Sigmoid colon (tissue), 7 donors: Measurements from ENCODE around the gene SHANK3. TPM values are rescaled to one million over a fixed set of nuclear protein-coding genes. Genes with fewer than 3 reads are reported as not detected.
A peak's percentile ranks its signal among the peaks of the same experiment; 100 is the strongest.

Source experiments
- DNase-seq: peaks from one replicate; pipeline ENCODE4 v3.0.0-alpha.2; 2019
- H3K27ac ChIP-seq, 4 donors: fragments of 200-600 bp; sonication (generic); one replicate each; pipeline ENCODE4 v1.5.1; 2016 to 2019; ENCODE audit warnings: mild to moderate bottlenecking in 1 of 4
- H3K27me3 ChIP-seq, 3 donors: fragments of 200-600 bp; sonication (generic); one replicate each; pipeline ENCODE4 v1.5.1; 2019; ENCODE audit warnings: mild to moderate bottlenecking in 1 of 3
- H3K36me3 ChIP-seq, 4 donors: fragments of 200-600 bp; sonication (generic); one replicate each; pipeline ENCODE4 v1.5.1; 2016 to 2019
- H3K4me1 ChIP-seq, 4 donors: fragments of 200-600 bp; sonication (generic); one replicate each; pipeline ENCODE4 v1.5.1; 2017 to 2019
- H3K4me3 ChIP-seq, 4 donors: fragments of 200-600 bp; sonication (generic); one replicate each; pipeline ENCODE4 v1.5.1; 2017 to 2019; ENCODE audit warnings: mild to moderate bottlenecking in 2 of 4, moderate library complexity in 1 of 4
- H3K9me3 ChIP-seq, 4 donors: fragments of 200-600 bp in 3 of 4; sonication (generic) in 3 of 4; one replicate each; pipeline versions ENCODE4 v1.5.1 to v1.6.1; 2013 to 2019
- CTCF ChIP-seq, 4 experiments: fragments of 450-650 bp in 3 of 4; fragments of 200-600 bp in 1 of 4; IDR thresholded peaks; one replicate each; pipeline ENCODE4 v1.5.1; 2016 to 2019; ENCODE audit warnings: antibody characterized with exemption in 4 of 4, mild to moderate bottlenecking in 3 of 4, moderate library complexity in 2 of 4
- EP300 ChIP-seq, 4 donors: sonication (generic); formaldehyde crosslinking; IDR thresholded peaks; one replicate each; pipeline ENCODE4 v1.6.1; 2017; ENCODE audit warnings: antibody characterized with exemption in 4 of 4
- POLR2A ChIP-seq, 2 donors: fragments of 450-650 bp; IDR thresholded peaks; one replicate each; pipeline ENCODE4 v1.6.1; 2016; ENCODE audit warnings: antibody characterized with exemption in 2 of 2, mild to moderate bottlenecking in 2 of 2, moderate library complexity in 2 of 2
- POLR2AphosphoS5 ChIP-seq, 4 donors: sonication (generic); formaldehyde crosslinking; IDR thresholded peaks; one replicate each; pipeline ENCODE4 v1.6.1; 2017; ENCODE audit warnings: antibody characterized with exemption in 4 of 4
- WGBS, 2 donors: extraction: QIAGEN DNeasy Blood & Tissue Kit; methylation state at CpG; one replicate each; pipeline ENCODE4 v1.1.7; 2013; 5-methylcytosine and 5-hydroxymethylcytosine counted together
- intact Hi-C: fragments of 100-400 bp; cut with DNase I; formaldehyde crosslinking; loops from one replicate; pipeline ENCODE4 v1.15.1; 2023
- polyA plus RNA-seq, 3 donors: library from polyadenylated mRNA; stranded (reverse); fragments of 200-250 nt; gene quantifications; one replicate each; pipeline ENCODE4 v1.2.3, GENCODE V29; 2013
- total RNA-seq, 4 donors: library from RNA; depleted of rRNA; stranded (reverse); fragments of >200 nt; gene quantifications; one replicate each; pipeline ENCODE4 v1.1.0, GENCODE V29; 2016
- donor health status: healthy with polysubstance abuse.
- donor health status: Bipolar disorder and iron deficiency.
- donor health status: healthy.

SHANK3 gene
- total and polyA plus RNA-seq, 7 donors: 0.23 to 14.4 (median 3.2) TPM

- TF ChIP-seq CTCF (IDR thresholded peaks at IDR 0.05) (no peak), POLR2AphosphoS5 (IDR thresholded peaks at IDR 0.05) (no peak), EP300 (IDR thresholded peaks at IDR 0.05) (no peak), POLR2A (IDR thresholded peaks at IDR 0.05) (no peak)
- Histone ChIP-seq H3K4me3 (no peak overlapping the region), H3K9me3 (no peaks in the 10 kb centered on the region), H3K36me3 (peaks cover 0 to 8% (median 0%) of the 10 kb centered on the region in 4 donors), H3K27ac (no peak overlapping the region), H3K4me1 (peaks cover 0 to 9% (median 3%) of the 10 kb centered on the region in 4 donors), H3K27me3 (no peaks in the 10 kb centered on the region)
- peak; percentile 57 for DNase-seq
- 90 to 91% methylated on average over 37 of the region's 37 CpGs for WGBS, 2 donors
- intact Hi-C loops: no loop called here
Measured at GRCh38 chr22:50704510-50705218, 32.0 kb downstream of the SHANK3 start.

GRCh38 chr22:50705219-50705691, 32.6 kb downstream of the SHANK3 start:
- WGBS, 2 donors: 23 to 58% methylated on average over 23 of the region's 23 CpGs
- Histone ChIP-seq H3K27ac (no peak overlapping the region), H3K27me3 (no peaks in the 10 kb centered on the region), H3K4me3 (no peak overlapping the region), H3K4me1 (peaks cover 0 to 9% (median 3%) of the 10 kb centered on the region in 4 donors), H3K9me3 (no peaks in the 10 kb centered on the region), H3K36me3 (peaks cover 0 to 8% (median 0%) of the 10 kb centered on the region in 4 donors)
- TF ChIP-seq POLR2A (IDR thresholded peaks at IDR 0.05) (no peak), EP300 (IDR thresholded peaks at IDR 0.05) (no peak), CTCF (IDR thresholded peaks at IDR 0.05) (no peak), POLR2AphosphoS5 (IDR thresholded peaks at IDR 0.05) (peak in 1 of 4 donors; percentile 40)
- intact Hi-C loops: no loop called here
- peak; percentile 74 for DNase-seq

GRCh38 chr22:50705851-50706351, 33.3 kb downstream of the SHANK3 start:
- H3K27ac ChIP-seq: no peak overlapping the region
- peaks cover 0 to 9% (median 3%) of the 10 kb centered on the region in 4 donors for H3K4me1 ChIP-seq
- TF ChIP-seq CTCF (IDR thresholded peaks at IDR 0.05) (no peak), POLR2AphosphoS5 (IDR thresholded peaks at IDR 0.05) (no peak), POLR2A (IDR thresholded peaks at IDR 0.05) (no peak), EP300 (IDR thresholded peaks at IDR 0.05) (no peak)
- no peaks in the 10 kb centered on the region for H3K27me3 ChIP-seq
- no peaks in the 10 kb centered on the region for H3K9me3 ChIP-seq
- intact Hi-C loops: no loop called here
- 92% methylated on average over 27 of the region's 27 CpGs for WGBS, 2 donors
- DNase-seq: peak; percentile 62
- H3K36me3 ChIP-seq: peaks cover 0 to 8% (median 0%) of the 10 kb centered on the region in 4 donors
- no peak overlapping the region for H3K4me3 ChIP-seq

GRCh38 chr22:50706481-50707125, 34.0 kb downstream of the SHANK3 start:
- WGBS, 2 donors: 95% methylated on average over 14 of the region's 14 CpGs
- intact Hi-C loops: no loop called here
- H3K9me3 ChIP-seq: no peaks in the 10 kb centered on the region
- TF ChIP-seq POLR2AphosphoS5 (IDR thresholded peaks at IDR 0.05) (no peak), POLR2A (IDR thresholded peaks at IDR 0.05) (no peak), EP300 (IDR thresholded peaks at IDR 0.05) (no peak), CTCF (IDR thresholded peaks at IDR 0.05) (no peak)
- H3K27ac ChIP-seq: no peak overlapping the region
- H3K4me1 ChIP-seq: peaks cover 0 to 9% (median 3%) of the 10 kb centered on the region in 4 donors
- H3K4me3 ChIP-seq: no peak overlapping the region
- H3K36me3 ChIP-seq: peaks cover 0 to 8% (median 0%) of the 10 kb centered on the region in 4 donors
- no peaks in the 10 kb centered on the region for H3K27me3 ChIP-seq
- peak; percentile 50 for DNase-seq
